H9 (cell line): ENCODE measurements around the gene STAT2. TPM values are rescaled to one million over a fixed set of nuclear protein-coding genes. Genes with fewer than 3 reads are reported as not detected.
"Not testable (repeated sequence)": the region's sequence is repeated elsewhere in the genome, so short reads cannot be mapped to it uniquely, and the experiment has no call there.

ENCODE experiments used
- DNase-seq: peaks from one replicate; pipeline ENCODE4 v3.0.0-alpha.2; 2017
- H2AFZ ChIP-seq: one replicate; pipeline ENCODE4 v1.6.1; 2013; ENCODE audit warnings: mild to moderate bottlenecking, low read length, control low read depth, moderate library complexity
- H2AK5ac ChIP-seq: 2 replicates; pipeline ENCODE4 v1.6.1; 2013; ENCODE audit warnings: low read length, control low read depth, mixed read lengths; ENCODE audit not compliant: insufficient read length
- H2BK120ac ChIP-seq: one replicate; pipeline ENCODE4 v1.6.1; 2013; ENCODE audit warnings: low read depth, mild to moderate bottlenecking, low read length, control low read depth, inconsistent platforms; ENCODE audit not compliant: poor library complexity, severe bottlenecking
- H2BK12ac ChIP-seq: 2 replicates; pipeline ENCODE4 v1.6.1; 2013; ENCODE audit warnings: low read length, control low read depth, mixed read lengths, low read depth; ENCODE audit not compliant: insufficient read length
- H2BK15ac ChIP-seq: 2 replicates; pipeline ENCODE4 v1.6.1; 2013; ENCODE audit warnings: low read depth, low read length, control low read depth
- H2BK20ac ChIP-seq: one replicate; pipeline ENCODE4 v1.6.1; 2013; ENCODE audit warnings: low read depth, mild to moderate bottlenecking, low read length, control low read depth, inconsistent platforms; ENCODE audit not compliant: poor library complexity, severe bottlenecking
- H2BK5ac ChIP-seq: 2 replicates; pipeline ENCODE4 v1.6.1; 2013; ENCODE audit warnings: low read length, control low read depth, mixed read lengths; ENCODE audit not compliant: insufficient read length
- H3K14ac ChIP-seq: 2 replicates; pipeline ENCODE4 v1.6.1; 2013; ENCODE audit warnings: low read length, control low read depth; ENCODE audit not compliant: insufficient read depth
- H3K18ac ChIP-seq: 2 replicates; pipeline ENCODE4 v1.6.1; 2013; ENCODE audit warnings: low read depth, mild to moderate bottlenecking, mixed read lengths, low read length, control low read depth; ENCODE audit not compliant: insufficient read length
- H3K23ac ChIP-seq: 2 replicates; pipeline ENCODE4 v1.6.1; 2013; ENCODE audit warnings: low read length, control low read depth, mixed read lengths, low read depth; ENCODE audit not compliant: insufficient read length
- H3K23me2 ChIP-seq: 2 replicates; pipeline ENCODE4 v1.6.1; 2013; ENCODE audit warnings: low read depth, mild to moderate bottlenecking, mixed read lengths, low read length, control low read depth; ENCODE audit not compliant: insufficient read length, poor library complexity, severe bottlenecking
- H3K27ac ChIP-seq: 2 replicates; pipeline ENCODE4 v1.5.1; 2013; ENCODE audit warnings: low read length, control low read depth, mixed read lengths, low read depth; ENCODE audit not compliant: insufficient read length
- H3K27me3 ChIP-seq: 2 replicates; pipeline ENCODE4 v1.6.1; 2013; ENCODE audit warnings: low read length, control low read depth, inconsistent platforms; ENCODE audit not compliant: insufficient read depth
- H3K4ac ChIP-seq: 2 replicates; pipeline ENCODE4 v1.6.1; 2013; ENCODE audit warnings: low read depth, mild to moderate bottlenecking, control low read depth, inconsistent platforms, low read length, moderate library complexity
- H3K4me1 ChIP-seq: 2 replicates; pipeline ENCODE4 v1.6.1; 2013; ENCODE audit warnings: low read length, control low read depth, inconsistent platforms; ENCODE audit not compliant: insufficient read depth
- H3K4me2 ChIP-seq: 2 replicates; pipeline ENCODE4 v1.6.1; 2013; ENCODE audit warnings: low read length, control low read depth, mixed read lengths; ENCODE audit not compliant: insufficient read length, insufficient read depth
- H3K56ac ChIP-seq: 2 replicates; pipeline ENCODE4 v1.6.1; 2013; ENCODE audit warnings: low read depth, mild to moderate bottlenecking, mixed read lengths, low read length, control low read depth; ENCODE audit not compliant: insufficient read length
- H3K79me1 ChIP-seq: 2 replicates; pipeline ENCODE4 v1.6.1; 2013; ENCODE audit warnings: low read depth, mild to moderate bottlenecking, moderate library complexity, low read length, control low read depth, inconsistent platforms; ENCODE audit not compliant: insufficient read depth, poor library complexity, severe bottlenecking
- H3K79me2 ChIP-seq: 2 replicates; pipeline ENCODE4 v1.6.1; 2013; ENCODE audit warnings: low read length, control low read depth, inconsistent platforms; ENCODE audit not compliant: insufficient read depth
- H3K9ac ChIP-seq: 2 replicates; pipeline ENCODE4 v1.6.1; 2013; ENCODE audit warnings: low read length, control low read depth, mixed read lengths; ENCODE audit not compliant: insufficient read length; ENCODE audit errors: extremely low read depth
- H3K9me3 ChIP-seq: one replicate; pipeline ENCODE4 v1.6.1; 2013; ENCODE audit warnings: low read depth, low read length, inconsistent platforms; ENCODE audit not compliant: control insufficient read depth
- H3T11ph ChIP-seq: one replicate; pipeline ENCODE4 v1.6.1; 2013; ENCODE audit warnings: mild to moderate bottlenecking, low read length, control low read depth, inconsistent platforms
- H4K20me1 ChIP-seq: one replicate; pipeline ENCODE4 v1.6.1; 2013; ENCODE audit not compliant: control insufficient read depth, insufficient read length, insufficient read depth
- H4K5ac ChIP-seq: 2 replicates; pipeline ENCODE4 v1.6.1; 2013; ENCODE audit warnings: low read depth, mild to moderate bottlenecking, mixed read lengths, low read length, control low read depth; ENCODE audit not compliant: insufficient read length
- H4K8ac ChIP-seq: replicated peaks from 2 replicates; pipeline ENCODE4 v1.6.1; 2013; ENCODE audit warnings: low read length, control low read depth, mixed read lengths, low read depth; ENCODE audit not compliant: insufficient read length
- H4K91ac ChIP-seq: 2 replicates; pipeline ENCODE4 v1.6.1; 2013; ENCODE audit warnings: low read depth, mild to moderate bottlenecking, moderate library complexity, mixed read lengths, low read length, control low read depth; ENCODE audit not compliant: insufficient read length
- H3K27ac Mint-ChIP-seq, 3 experiments: 2 replicates in 2 of 3; 3 replicates in 1 of 3; pipeline ENCODE4 v1.8.0; 2020 to 2021; ENCODE audit warnings: mixed read lengths in 3 of 3, mild to moderate bottlenecking in 1 of 3, moderate library complexity in 1 of 3
- H3K27me3 Mint-ChIP-seq: 2 replicates; pipeline ENCODE4 v1.8.0; 2021; ENCODE audit warnings: low read depth, mild to moderate bottlenecking, moderate library complexity, mixed read lengths
- H3K36me3 Mint-ChIP-seq, 3 experiments: 2 replicates in 2 of 3; 3 replicates in 1 of 3; pipeline ENCODE4 v1.8.0; 2020 to 2021; ENCODE audit warnings: low read depth in 3 of 3, mixed read lengths in 3 of 3; ENCODE audit not compliant: insufficient read depth in 1 of 3
- H3K4me1 Mint-ChIP-seq, 2 experiments: 2 replicates each; pipeline ENCODE4 v1.8.0; 2020; ENCODE audit warnings: mixed read lengths in 2 of 2
- H3K4me3 Mint-ChIP-seq, 2 experiments: 2 replicates in 1 of 2; 3 replicates in 1 of 2; pipeline ENCODE4 v1.8.0; 2020 to 2021; ENCODE audit warnings: mild to moderate bottlenecking in 2 of 2, mixed read lengths in 2 of 2, moderate library complexity in 1 of 2
- H3K9me3 Mint-ChIP-seq, 2 experiments: 2 replicates in 1 of 2; 3 replicates in 1 of 2; pipeline ENCODE4 v1.8.0; 2020; ENCODE audit warnings: mild to moderate bottlenecking in 2 of 2, mixed read lengths in 2 of 2, moderate library complexity in 1 of 2
- CTCF ChIP-seq: fragments of 200-600 bp; sonication (generic); conservative IDR thresholded peaks from 3 replicates; pipeline ENCODE4 v1.8.0; 2021; ENCODE audit warnings: antibody characterized with exemption, mild to moderate bottlenecking
- WGBS: extraction: QIAGEN DNeasy Blood & Tissue Kit; methylation state at CpG from one replicate; pipeline ENCODE4 v1.1.7; 2013; ENCODE audit warnings: missing lambda C conversion rate, low lambda C conversion rate, mixed read lengths; ENCODE audit not compliant: insufficient read length; ENCODE audit errors: extremely low coverage; 5-methylcytosine and 5-hydroxymethylcytosine counted together
- total RNA-seq: library from RNA; stranded (reverse); gene quantifications from 2 replicates; pipeline ENCODE4 v1.2.1, GENCODE V29; 2021

The STAT2 gene
- total RNA-seq, 1 experiment from 2014 or later = 47.8 TPM

GRCh38 chr12:56336361-56337167 is 23.3 kb downstream of the STAT2 start:
- Histone ChIP-seq H4K20me1 (no peaks in the 10 kb centered on the region), H2BK5ac (no peak overlapping the region), H4K91ac (no peak overlapping the region), H3K27ac (no peak overlapping the region), H3K23ac (no peak overlapping the region), H3K79me2 (no peaks in the 10 kb centered on the region), H3K9ac (no peak overlapping the region), H3K27me3 (no peaks in the 10 kb centered on the region), H3T11ph (no peak overlapping the region), H2BK12ac (no peak overlapping the region), H3K23me2 (peaks cover 9% of the 10 kb centered on the region), H2AK5ac (no peak overlapping the region), H4K8ac (no peak overlapping the region), H3K56ac (no peak overlapping the region), H2AFZ (no peak overlapping the region), H3K14ac (no peak overlapping the region), H3K79me1 (no peaks in the 10 kb centered on the region), H3K4me1 (peaks cover 21% of the 10 kb centered on the region), H3K4ac (no peak overlapping the region), H3K18ac (no peak overlapping the region), H4K5ac (no peak overlapping the region), H3K4me2 (no peak overlapping the region), H3K9me3 (no peaks in the 10 kb centered on the region), H2BK120ac (no peak overlapping the region), H2BK20ac (no peak overlapping the region), H2BK15ac (no peak overlapping the region)
- Mint-ChIP-seq H3K9me3 (no peaks in the 10 kb centered on the region), H3K4me3 (no peak overlapping the region), H3K27ac (peak overlapping the region in 2 of 3 experiments; percentile 0 to 15; a peak in 3 of 7 replicates), H3K27me3 (peaks cover 11% of the 10 kb centered on the region), H3K4me1 (peaks cover 43 to 47% of the 10 kb centered on the region in 2 experiments), H3K36me3 (peaks cover 0 to 5% (median 0%) of the 10 kb centered on the region in 3 experiments; a peak in 2 of 7 replicates)
- no peak for TF ChIP-seq CTCF
- DNase-seq = no peak
- WGBS = no CpG with 5 or more reads among the region's 9 CpGs

- H2BK12ac ChIP-seq, H3K27ac ChIP-seq, H3K4me2 ChIP-seq, H2BK120ac ChIP-seq, H2BK15ac ChIP-seq, H3K79me1 ChIP-seq, H3K18ac ChIP-seq, H3K4ac ChIP-seq, DNase-seq, H3T11ph ChIP-seq, H3K9me3 Mint-ChIP-seq, H4K5ac ChIP-seq, H3K23me2 ChIP-seq, H3K79me2 ChIP-seq, H4K20me1 ChIP-seq, H4K91ac ChIP-seq, H3K9me3 ChIP-seq, H4K8ac ChIP-seq, H2AK5ac ChIP-seq, H3K23ac ChIP-seq, H3K56ac ChIP-seq, H3K4me3 Mint-ChIP-seq, H2AFZ ChIP-seq, H3K27ac Mint-ChIP-seq, H3K36me3 Mint-ChIP-seq, H3K14ac ChIP-seq, H3K27me3 ChIP-seq, H2BK5ac ChIP-seq, H2BK20ac ChIP-seq, H3K9ac ChIP-seq: not testable (repeated sequence)
- peaks cover 21% of the 10 kb centered on the region for H3K4me1 ChIP-seq
- WGBS = no CpG with 5 or more reads among the region's 8 CpGs
- peaks cover 43 to 47% of the 10 kb centered on the region in 2 experiments for H3K4me1 Mint-ChIP-seq
- H3K27me3 Mint-ChIP-seq = peaks cover 11% of the 10 kb centered on the region
Measured at GRCh38 chr12:56335527-56335926, 24.4 kb downstream of the STAT2 start.
